ENCODE measurements around the gene TRIM7.
"Not testable (repeated sequence)": the region's sequence is repeated elsewhere in the genome, so short reads cannot be mapped to it uniquely, and the experiment has no call there.

Gene TRIM7

GRCh38 chr5:181190711-181191525 lies 14.1 kb downstream of the TRIM7 start:
- no peak for DNase-seq

GRCh38 chr5:181189962-181190710 lies 14.9 kb downstream of the TRIM7 start:
- no peak for DNase-seq

- no peak for DNase-seq
Observed at GRCh38 chr5:181189363-181189961, 15.5 kb downstream of the TRIM7 start.

- DNase-seq: no peak
Observed at GRCh38 chr5:181188700-181189362, 16.2 kb downstream of the TRIM7 start.

GRCh38 chr5:181187500-181188213 lies 17.3 kb downstream of the TRIM7 start:
- DNase-seq: no peak

GRCh38 chr5:181186986-181187499 lies 18.0 kb downstream of the TRIM7 start:
- DNase-seq: no peak

- no peak for DNase-seq
Observed at GRCh38 chr5:181186022-181186421, 19.0 kb downstream of the TRIM7 start.

- DNase-seq: no peak
Observed at GRCh38 chr5:181185560-181185959, 19.4 kb downstream of the TRIM7 start.

GRCh38 chr5:181184845-181185216 lies 20.2 kb downstream of the TRIM7 start:
- no peak for DNase-seq

- DNase-seq: no peak
Observed at GRCh38 chr5:181182651-181183050, 22.3 kb downstream of the TRIM7 start.

GRCh38 chr5:181181650-181182565 lies 23.1 kb downstream of the TRIM7 start:
- no peak for DNase-seq

- not testable (repeated sequence) for DNase-seq
Observed at GRCh38 chr5:181177559-181177958, 27.4 kb downstream of the TRIM7 start.

GRCh38 chr5:181176254-181176952 lies 28.6 kb downstream of the TRIM7 start:
- no peak for DNase-seq

- DNase-seq: no peak
Observed at GRCh38 chr5:181173420-181174342, 31.3 kb downstream of the TRIM7 start.

GRCh38 chr5:181173027-181173419 lies 32.0 kb downstream of the TRIM7 start:
- DNase-seq: no peak

- DNase-seq: no peak
Observed at GRCh38 chr5:181171782-181172181, 33.2 kb downstream of the TRIM7 start.

- DNase-seq: no peak
Observed at GRCh38 chr5:181170996-181171395, 34.0 kb downstream of the TRIM7 start.

- DNase-seq: no peak
Observed at GRCh38 chr5:181170237-181170825, 34.7 kb downstream of the TRIM7 start.

All from NCI-H2029 (cell line).